A204.1 (cell line): ENCODE measurements around the gene GJB6.

ENCODE experiments used
- FAIRE-seq: peaks from 2 replicates; lab custom pipeline; 2012; peaks lifted over from hg19 to GRCh38; lab: Jason Lieb, UNC

GJB6 gene

DNA sequence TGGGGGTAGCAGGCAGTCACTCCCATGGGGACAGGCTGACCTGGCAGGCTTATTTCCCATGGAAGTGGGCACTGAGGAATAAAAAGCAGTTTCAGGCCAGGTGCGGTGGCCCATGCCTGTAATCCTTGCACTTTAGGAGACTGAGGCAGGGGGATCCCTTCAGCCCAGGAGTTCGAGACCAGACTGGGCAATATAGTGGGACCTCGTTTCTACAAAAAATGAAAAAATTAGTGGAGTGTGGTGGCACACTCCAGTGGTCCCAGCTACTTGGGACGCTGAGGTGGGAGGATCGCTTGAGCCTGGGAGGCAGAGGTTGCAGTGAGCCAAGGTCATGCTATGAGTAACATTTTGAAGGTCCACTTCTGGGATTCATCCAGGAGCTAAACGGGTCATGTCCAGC lies 45.3 kb downstream of the GJB6 start:
- FAIRE-seq, result no peak

DNA sequence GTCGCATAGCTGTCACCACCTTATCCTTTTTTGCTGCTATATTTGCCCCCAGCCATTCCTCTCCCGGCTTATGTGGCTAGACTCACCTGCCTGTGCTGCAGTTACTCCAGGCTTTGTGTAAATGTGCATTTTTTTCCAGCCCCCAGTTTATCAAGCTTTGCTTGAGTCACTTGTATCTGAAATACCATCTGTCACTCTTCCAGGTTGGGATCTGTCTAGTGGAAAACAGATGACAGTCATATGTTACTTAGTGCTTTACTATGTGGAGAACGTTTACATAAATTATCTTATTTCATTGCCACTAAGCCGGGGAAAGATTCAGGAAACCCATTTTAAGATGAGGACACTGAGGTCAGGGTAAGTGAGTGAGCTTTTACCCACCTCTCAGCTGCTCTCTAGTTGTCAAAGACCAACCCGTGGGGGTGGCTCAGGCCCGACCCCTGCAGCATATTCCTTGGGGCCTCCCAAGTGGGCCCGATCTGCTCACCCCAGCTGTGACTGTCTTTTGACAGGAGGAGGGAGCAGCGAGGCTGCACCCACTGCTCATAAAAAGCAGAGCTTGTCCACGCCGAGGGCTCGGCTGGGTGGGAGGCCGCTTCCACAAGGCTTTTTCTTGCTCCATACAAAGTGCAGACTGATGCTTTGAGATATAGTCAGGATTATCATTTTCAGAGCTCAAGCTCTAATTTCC lies 46.6 kb downstream of the GJB6 start:
- FAIRE-seq, result no peak

DNA sequence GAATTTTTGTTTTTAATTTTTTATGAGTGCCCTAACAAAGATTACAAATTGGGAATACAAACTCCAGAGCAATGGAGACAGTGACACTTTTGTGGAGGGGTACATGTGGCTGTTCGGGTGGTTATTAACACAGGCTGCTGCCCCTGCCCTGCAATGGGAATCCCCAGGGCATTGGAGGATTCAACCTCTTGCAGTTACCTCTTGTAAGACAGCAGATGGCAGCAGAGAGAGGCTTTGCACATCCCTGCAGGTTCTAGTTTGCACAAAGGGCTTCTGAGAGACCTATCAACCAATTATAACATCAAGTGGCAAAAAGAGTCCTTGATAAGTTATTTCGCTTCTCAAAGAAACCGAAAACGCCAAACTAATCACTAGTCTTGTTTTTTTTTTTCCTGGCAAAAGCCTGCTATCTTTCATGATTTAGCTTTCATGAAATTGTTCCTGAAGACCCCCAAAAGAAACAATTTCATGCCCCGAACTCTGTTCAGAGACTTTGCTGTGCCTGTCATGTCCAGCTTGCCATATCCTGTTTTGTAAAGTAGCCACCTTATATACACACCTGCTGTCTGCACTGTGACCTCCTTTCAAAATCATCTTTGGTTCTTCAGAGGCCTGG lies 49.8 kb downstream of the GJB6 start:
- peak; percentile 89 for FAIRE-seq

DNA sequence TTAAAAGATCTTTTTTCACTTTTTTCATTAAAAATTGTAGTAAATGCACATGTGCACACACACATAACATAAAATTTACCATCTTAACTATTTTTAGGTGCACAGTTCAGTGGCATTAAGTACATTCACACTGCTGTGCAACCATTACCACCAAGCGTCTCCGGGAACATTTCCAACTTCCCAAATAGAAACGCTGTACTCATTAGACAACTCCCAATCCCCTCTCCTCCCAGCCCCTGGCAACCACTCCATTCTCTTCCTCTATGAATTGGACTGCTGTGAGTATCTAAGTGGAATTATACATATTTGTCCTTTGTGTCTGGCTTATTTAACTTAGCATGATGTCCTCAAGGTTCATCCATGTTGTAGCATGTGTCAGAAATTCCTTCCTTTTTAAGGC lies 50.9 kb downstream of the GJB6 start:
- no peak for FAIRE-seq

DNA sequence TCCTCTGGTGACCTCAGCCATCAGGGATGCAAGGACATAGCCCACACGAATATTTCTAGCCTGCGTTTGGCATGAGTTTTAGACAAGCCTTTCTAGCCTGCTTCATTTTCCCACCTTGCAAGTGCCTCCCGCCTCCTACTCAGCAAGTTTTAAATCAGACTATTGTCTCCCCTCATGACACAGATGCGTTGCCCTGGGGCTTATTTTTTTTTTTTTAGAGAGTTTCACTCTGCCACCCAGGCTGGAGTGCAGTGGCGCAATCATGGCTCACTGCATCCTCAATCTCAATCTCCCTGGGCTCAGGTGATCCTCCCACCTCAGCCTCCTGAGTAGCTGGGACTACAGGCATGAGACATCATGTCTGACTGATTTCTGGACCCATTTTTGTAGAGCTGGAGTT lies 54.0 kb downstream of the GJB6 start:
- no peak for FAIRE-seq

DNA sequence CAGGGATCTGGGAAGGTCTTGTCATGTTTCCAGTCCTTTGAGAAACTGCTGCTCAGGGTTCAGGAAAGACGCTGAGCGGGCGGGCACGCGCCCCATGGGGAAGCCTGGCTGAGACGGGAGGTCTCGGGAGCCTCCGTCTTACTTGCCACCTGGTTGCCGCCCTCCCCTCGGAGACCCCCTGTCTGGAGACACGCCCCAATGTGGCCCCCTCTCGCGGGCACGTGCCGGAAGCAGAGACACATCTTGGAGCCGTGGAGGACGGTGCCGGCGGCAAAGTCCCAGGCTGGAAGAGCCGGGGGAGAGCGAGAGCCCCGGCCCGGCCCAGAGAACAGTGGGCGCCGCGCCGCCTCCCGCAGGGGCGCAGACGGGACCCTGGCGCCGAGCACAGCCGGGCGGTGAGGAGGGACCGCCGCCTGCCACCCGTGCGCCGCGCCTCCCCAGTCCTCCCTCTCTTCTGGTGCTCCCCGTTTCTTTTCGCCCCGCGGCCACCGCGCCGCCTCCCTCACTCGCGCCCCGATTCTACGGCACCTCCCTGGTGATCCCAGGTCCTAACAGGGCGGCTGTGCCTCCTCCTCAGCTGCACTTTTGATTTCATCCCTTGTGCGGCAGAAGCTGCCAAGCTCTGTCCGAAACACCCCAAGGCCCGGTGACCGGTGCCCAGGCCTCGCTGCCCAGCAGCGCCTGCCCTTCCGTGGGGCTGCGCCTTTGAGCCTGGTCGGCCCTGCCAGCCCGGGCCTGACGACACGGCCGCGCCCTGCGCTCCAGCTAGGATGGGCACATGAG lies 54.9 kb downstream of the GJB6 start:
- no peak for FAIRE-seq

DNA sequence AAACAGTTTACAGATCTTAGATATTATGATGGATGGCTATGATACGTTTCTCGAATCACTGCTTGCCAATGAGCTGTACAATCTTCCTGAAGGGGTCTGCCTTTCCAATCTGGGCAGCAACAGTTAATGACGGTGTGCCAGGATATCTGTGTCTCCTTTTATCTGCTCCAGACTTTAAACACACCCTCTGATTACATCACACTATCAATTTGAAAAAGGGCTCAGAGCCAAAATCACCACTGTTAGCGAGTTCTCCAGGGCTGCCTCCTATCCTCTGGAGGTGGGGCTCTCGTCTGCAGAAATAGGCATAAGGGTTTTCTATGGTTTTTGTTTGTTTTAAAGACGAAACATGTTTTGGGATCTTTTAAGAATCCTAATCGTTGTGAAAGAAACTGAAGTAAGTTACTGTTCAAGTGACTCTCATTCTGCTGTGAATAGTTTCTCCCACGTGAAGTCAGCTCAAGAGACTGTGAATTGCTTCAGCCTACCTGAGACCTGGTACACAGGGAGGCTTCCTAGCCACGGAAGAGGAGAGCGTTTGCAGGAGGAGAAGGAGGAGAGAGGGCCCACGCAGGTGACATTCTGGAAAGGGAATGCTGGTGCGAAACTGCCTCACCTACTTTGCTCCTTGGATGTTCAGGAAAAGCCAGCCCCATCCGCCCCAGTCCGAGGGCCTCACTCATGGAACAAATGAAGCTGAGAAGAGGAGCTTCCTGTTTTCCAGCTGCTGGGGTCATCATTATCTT lies 56.0 kb downstream of the GJB6 start:
- no peak for FAIRE-seq

DNA sequence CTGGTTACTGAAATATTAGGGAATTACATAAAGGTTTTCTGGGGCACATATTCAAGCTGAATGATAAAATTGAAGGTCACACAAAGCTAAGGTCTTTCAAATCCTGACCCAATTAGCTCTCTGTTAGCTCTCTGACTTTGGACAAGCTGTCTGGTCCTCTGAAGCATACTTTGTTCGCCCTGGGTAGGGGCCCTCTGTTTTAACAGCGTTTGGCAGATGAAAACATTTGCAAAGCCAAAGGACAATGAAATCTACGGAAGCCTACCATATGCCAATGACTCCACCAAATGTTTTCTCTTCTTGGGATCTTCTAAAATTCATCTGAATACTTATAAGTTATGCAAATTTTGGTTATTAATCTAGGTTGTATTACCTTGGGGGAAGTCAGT lies 56.7 kb downstream of the GJB6 start:
- no peak for FAIRE-seq

DNA sequence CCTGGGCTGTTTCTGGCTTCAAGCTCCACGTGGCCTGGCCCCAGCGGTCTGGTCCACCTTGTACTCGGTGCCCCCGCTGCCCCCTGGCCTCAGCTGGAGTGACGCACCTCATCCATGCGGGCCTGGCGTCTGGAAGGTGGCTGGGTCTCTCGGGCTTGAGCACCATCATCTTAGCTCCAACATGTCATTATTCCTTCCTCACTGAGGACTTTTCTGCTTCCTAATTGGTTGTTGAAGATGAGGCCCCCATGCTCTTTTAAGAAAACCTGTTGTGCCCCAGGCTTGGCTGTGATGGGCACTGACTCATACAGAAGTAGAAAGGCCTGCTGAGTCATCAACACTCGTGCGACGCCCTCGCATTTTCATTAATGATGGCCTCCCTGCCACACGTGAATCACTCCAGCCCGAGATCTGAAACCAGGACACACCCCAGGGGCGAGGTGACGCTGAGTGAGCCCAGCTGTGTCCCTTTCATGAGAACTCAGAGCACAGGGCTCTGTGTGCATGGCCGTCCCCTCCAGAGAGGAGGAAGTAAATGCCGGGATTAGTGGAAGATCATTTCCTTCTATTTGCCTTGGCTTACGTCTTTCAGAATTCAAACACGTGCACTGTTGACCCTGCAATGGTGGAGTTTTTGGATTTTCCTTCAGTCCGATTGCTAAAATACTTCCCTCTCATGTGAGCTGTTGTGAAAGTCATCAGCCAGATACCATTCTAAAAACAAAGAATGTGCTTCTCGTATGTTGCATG lies 57.3 kb downstream of the GJB6 start:
- FAIRE-seq, result no peak

DNA sequence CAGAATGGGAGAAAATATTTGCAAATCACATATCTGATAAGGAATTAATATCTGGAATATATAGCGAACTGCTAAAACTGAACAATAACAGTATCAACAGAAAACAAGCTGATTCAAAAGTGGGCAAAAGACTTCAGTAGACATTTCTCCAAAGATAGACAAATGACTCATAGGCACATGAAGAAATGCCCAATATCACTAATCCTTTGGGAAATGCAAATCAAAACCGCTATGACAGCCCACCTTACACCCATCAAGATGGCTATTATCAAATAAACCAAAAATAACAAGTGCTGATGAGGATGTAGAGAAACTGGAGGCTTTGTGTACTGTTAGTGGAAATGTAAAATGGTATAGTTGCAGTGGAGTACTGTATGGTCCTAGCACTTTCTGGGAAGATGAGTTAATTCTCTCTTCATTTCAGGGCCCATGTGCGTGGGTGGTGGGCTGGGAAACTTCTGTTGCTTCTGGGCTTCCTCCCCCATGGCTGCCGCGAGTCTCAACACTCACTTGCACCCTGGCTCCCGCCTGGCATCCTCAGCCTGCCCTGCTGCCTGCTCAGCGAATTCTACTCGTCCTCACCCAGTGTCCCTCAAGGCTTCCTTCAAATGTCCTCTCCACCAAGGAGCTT lies 58.9 kb downstream of the GJB6 start:
- no peak for FAIRE-seq
